CD8-positive, alpha-beta memory T cell (primary cell): ENCODE data around the gene PLA2G5. TPM values are rescaled to one million over a fixed set of nuclear protein-coding genes. Genes with fewer than 3 reads are reported as not detected.

Source experiments
- CTCF ChIA-PET: fragments of 350-600 bp; sonication (Branson Sonifier 250); formaldehyde crosslinking; loops from one replicate; lab custom pipeline; 2021; ENCODE audit warnings: antibody characterized with exemption; lab: Charles Lee
- POLR2A ChIA-PET: fragments of 350-600 bp; sonication (Branson Sonifier 250); formaldehyde crosslinking; loops from one replicate; lab custom pipeline; 2021; ENCODE audit warnings: antibody characterized with exemption; lab: Charles Lee
- DNase-seq, 5 donors: peaks; one replicate each; pipeline versions ENCODE4 v3.0.0 to v3.0.0-alpha.2; 2020 to 2022; ENCODE audit warnings: mixed read lengths in 1 of 5
- H3K27ac ChIP-seq: one replicate; pipeline ENCODE4 v1.7.0; 2013; ENCODE audit warnings: low read depth, mild to moderate bottlenecking, low read length, moderate library complexity
- H3K27me3 ChIP-seq: 2 replicates; pipeline ENCODE4 v1.7.0; 2013; ENCODE audit warnings: low read length, mild to moderate bottlenecking; ENCODE audit not compliant: insufficient read depth, poor library complexity, severe bottlenecking
- H3K36me3 ChIP-seq: 2 replicates; pipeline ENCODE4 v1.7.0; 2013; ENCODE audit warnings: mild to moderate bottlenecking, low read length, moderate library complexity; ENCODE audit not compliant: insufficient read depth
- H3K4me1 ChIP-seq: 2 replicates; pipeline ENCODE4 v1.7.0; 2013; ENCODE audit warnings: mild to moderate bottlenecking, low read length, moderate library complexity; ENCODE audit not compliant: insufficient read depth
- H3K4me3 ChIP-seq: 2 replicates; pipeline ENCODE4 v1.7.0; 2013; ENCODE audit warnings: mild to moderate bottlenecking, low read length
- H3K9me3 ChIP-seq: 2 replicates; pipeline ENCODE4 v1.7.0; 2013; ENCODE audit warnings: mild to moderate bottlenecking, low read length
- H3K27ac Mint-ChIP-seq, 8 donors: one replicate each; pipeline ENCODE4 v1.8.0; 2020 to 2021; ENCODE audit warnings: mixed read lengths in 8 of 8, mild to moderate bottlenecking in 6 of 8, inconsistent platforms in 3 of 8, moderate library complexity in 3 of 8
- H3K27me3 Mint-ChIP-seq, 2 donors: one replicate each; pipeline ENCODE4 v1.8.0; 2020 to 2021; ENCODE audit warnings: mixed read lengths in 2 of 2, mild to moderate bottlenecking in 1 of 2, moderate library complexity in 1 of 2
- H3K36me3 Mint-ChIP-seq, 3 donors: one replicate each; pipeline ENCODE4 v1.8.0; 2020 to 2021; ENCODE audit warnings: mixed read lengths in 3 of 3, inconsistent platforms in 1 of 3, mild to moderate bottlenecking in 1 of 3
- H3K4me1 Mint-ChIP-seq, 3 donors: one replicate each; pipeline ENCODE4 v1.8.0; 2020 to 2021; ENCODE audit warnings: mixed read lengths in 3 of 3, inconsistent platforms in 1 of 3, mild to moderate bottlenecking in 1 of 3
- H3K4me3 Mint-ChIP-seq, 7 donors: one replicate each; pipeline ENCODE4 v1.8.0; 2020 to 2021; ENCODE audit warnings: mixed read lengths in 7 of 7, mild to moderate bottlenecking in 6 of 7, moderate library complexity in 4 of 7, inconsistent platforms in 2 of 7
- H3K9me3 Mint-ChIP-seq, 5 donors: one replicate each; pipeline ENCODE4 v1.8.0; 2020 to 2022; ENCODE audit warnings: mixed read lengths in 5 of 5, mild to moderate bottlenecking in 3 of 5, moderate library complexity in 2 of 5, inconsistent platforms in 1 of 5
- polyA plus RNA-seq: library from polyadenylated mRNA; unstranded; fragments of 300-500 nt; fragmentation: Illumina TruSeq; gene quantifications from one replicate; pipeline ENCODE4 v1.2.3, GENCODE V29; 2021
- total RNA-seq, 2 experiments: library from RNA; stranded (reverse); gene quantifications; one replicate each; pipeline ENCODE4 v1.2.3, GENCODE V29; 2021

PLA2G5 gene
- total and polyA plus RNA-seq, 3 experiments from 2014 or later, result not detected

GRCh38 chr1:20119347-20119746 lies 49.4 kb downstream of the PLA2G5 start, which contains the start of gene PLA2G2D:
Gene PLA2G2D (minus strand): TSS chr1:20119536. CDS start chr1:20119498, 38 bp downstream.
- peaks cover 4% of the 10 kb centered on the region for H3K27me3 ChIP-seq
- no peak within 1 kb of the TSS for H3K4me3 Mint-ChIP-seq
- no peaks in the 10 kb centered on the region for H3K4me1 ChIP-seq
- H3K36me3 ChIP-seq, result no peaks in the 10 kb centered on the region
- H3K4me1 Mint-ChIP-seq, result no peaks in the 10 kb centered on the region
- H3K27me3 Mint-ChIP-seq, result peaks cover 10 to 49% of the 10 kb centered on the region in 2 donors
- no peak for DNase-seq
- H3K36me3 Mint-ChIP-seq, result no peaks in the 10 kb centered on the region
- no peak within 1 kb of the TSS for H3K27ac ChIP-seq
- no peak within 1 kb of the TSS for H3K27ac Mint-ChIP-seq
- ChIA-PET POLR2A (no interaction called here), CTCF (no interaction called here)
- H3K9me3 Mint-ChIP-seq, result no peaks in the 10 kb centered on the region
- no peaks in the 10 kb centered on the region for H3K9me3 ChIP-seq
- no peak within 1 kb of the TSS for H3K4me3 ChIP-seq

GRCh38 chr1:20120796-20121195 lies 50.8 kb downstream of the PLA2G5 start:
- Histone ChIP-seq H3K4me1 (no peaks in the 10 kb centered on the region), H3K9me3 (no peaks in the 10 kb centered on the region), H3K4me3 (no peak overlapping the region), H3K27ac (no peak overlapping the region), H3K36me3 (no peaks in the 10 kb centered on the region), H3K27me3 (peaks cover 4% of the 10 kb centered on the region)
- no peaks in the 10 kb centered on the region for H3K9me3 Mint-ChIP-seq
- no peaks in the 10 kb centered on the region for H3K36me3 Mint-ChIP-seq
- no peak overlapping the region for H3K4me3 Mint-ChIP-seq
- H3K27ac Mint-ChIP-seq, result peak overlapping the region in 1 of 8 donors; percentile 26
- peaks cover 11 to 50% of the 10 kb centered on the region in 2 donors for H3K27me3 Mint-ChIP-seq
- no peak for DNase-seq
- CTCF ChIA-PET, result interaction anchor here (1.1 kb wide), 1 partner anchor 31 kb away, joined by 4 read pairs; no protein-coding TSS in a partner anchor
- H3K4me1 Mint-ChIP-seq, result no peaks in the 10 kb centered on the region
- POLR2A ChIA-PET, result no interaction called here

- no peak overlapping the region for H3K4me3 Mint-ChIP-seq
- ChIA-PET POLR2A (no interaction called here), CTCF (no interaction called here)
Observed at GRCh38 chr1:20123722-20124455, 53.9 kb downstream of the PLA2G5 start.

GRCh38 chr1:20124456-20125057 lies 54.6 kb downstream of the PLA2G5 start:
- Mint-ChIP-seq H3K4me3 (no peak overlapping the region), H3K9me3 (peaks cover 0 to 3% (median under 1%) of the 10 kb centered on the region in 5 donors), H3K27ac (no peak overlapping the region), H3K36me3 (no peaks in the 10 kb centered on the region), H3K27me3 (peaks cover 7 to 39% of the 10 kb centered on the region in 2 donors), H3K4me1 (no peaks in the 10 kb centered on the region)
- ChIA-PET CTCF (no interaction called here), POLR2A (no interaction called here)
- no peaks in the 10 kb centered on the region for H3K4me1 ChIP-seq
- no peak for DNase-seq
- no peaks in the 10 kb centered on the region for H3K36me3 ChIP-seq
- H3K27me3 ChIP-seq, result no peaks in the 10 kb centered on the region
- no peak overlapping the region for H3K4me3 ChIP-seq
- H3K27ac ChIP-seq, result no peak overlapping the region
- no peaks in the 10 kb centered on the region for H3K9me3 ChIP-seq

More at GRCh38 chr1:20123722-20124455, 53.9 kb downstream of the PLA2G5 start:
- Histone ChIP-seq H3K4me1 (no peaks in the 10 kb centered on the region), H3K27ac (no peak overlapping the region), H3K27me3 (no peaks in the 10 kb centered on the region), H3K9me3 (no peaks in the 10 kb centered on the region), H3K36me3 (no peaks in the 10 kb centered on the region), H3K4me3 (no peak overlapping the region)
- H3K9me3 Mint-ChIP-seq, result peaks cover 0 to 3% (median 0%) of the 10 kb centered on the region in 5 donors
- peaks cover 7 to 39% of the 10 kb centered on the region in 2 donors for H3K27me3 Mint-ChIP-seq
- H3K36me3 Mint-ChIP-seq, result no peaks in the 10 kb centered on the region
- H3K4me1 Mint-ChIP-seq, result no peaks in the 10 kb centered on the region
- DNase-seq, result no peak
- H3K27ac Mint-ChIP-seq, result no peak overlapping the region

- no peak overlapping the region for H3K27ac ChIP-seq
- H3K36me3 ChIP-seq, result no peaks in the 10 kb centered on the region
- Mint-ChIP-seq H3K36me3 (no peaks in the 10 kb centered on the region), H3K27ac (no peak overlapping the region), H3K4me1 (no peaks in the 10 kb centered on the region), H3K9me3 (peaks cover 0 to 8% (median 3%) of the 10 kb centered on the region in 5 donors), H3K4me3 (no peak overlapping the region), H3K27me3 (peaks cover 7 to 34% of the 10 kb centered on the region in 2 donors)
- H3K9me3 ChIP-seq, result no peaks in the 10 kb centered on the region
- H3K27me3 ChIP-seq, result no peaks in the 10 kb centered on the region
- no peaks in the 10 kb centered on the region for H3K4me1 ChIP-seq
- CTCF ChIA-PET, result no interaction called here
- no peak for DNase-seq
- POLR2A ChIA-PET, result no interaction called here
- H3K4me3 ChIP-seq, result no peak overlapping the region
Observed at GRCh38 chr1:20125100-20125499, 55.1 kb downstream of the PLA2G5 start.

- Mint-ChIP-seq H3K4me3 (no peak overlapping the region), H3K36me3 (no peaks in the 10 kb centered on the region), H3K9me3 (peaks cover 0 to 11% (median 3%) of the 10 kb centered on the region in 5 donors), H3K27me3 (peaks cover 7 to 26% of the 10 kb centered on the region in 2 donors), H3K27ac (no peak overlapping the region), H3K4me1 (no peaks in the 10 kb centered on the region)
- Histone ChIP-seq H3K27ac (no peak overlapping the region), H3K4me3 (no peak overlapping the region), H3K9me3 (no peaks in the 10 kb centered on the region), H3K27me3 (no peaks in the 10 kb centered on the region), H3K36me3 (no peaks in the 10 kb centered on the region), H3K4me1 (no peaks in the 10 kb centered on the region)
- ChIA-PET POLR2A (no interaction called here), CTCF (no interaction called here)
- no peak for DNase-seq
Observed at GRCh38 chr1:20126041-20126805, 56.2 kb downstream of the PLA2G5 start.

- H3K27ac ChIP-seq, result no peak overlapping the region
- ChIA-PET POLR2A (no interaction called here), CTCF (no interaction called here)
Observed at GRCh38 chr1:20126806-20127440, 56.9 kb downstream of the PLA2G5 start.

More at GRCh38 chr1:20126806-20127440, 56.9 kb downstream of the PLA2G5 start:
- Mint-ChIP-seq H3K27ac (no peak overlapping the region), H3K9me3 (peaks cover 0 to 13% (median 3%) of the 10 kb centered on the region in 5 donors), H3K27me3 (peaks cover 9 to 20% of the 10 kb centered on the region in 2 donors), H3K36me3 (no peaks in the 10 kb centered on the region), H3K4me3 (no peak overlapping the region), H3K4me1 (no peaks in the 10 kb centered on the region)
- no peak for DNase-seq
- Histone ChIP-seq H3K27me3 (no peaks in the 10 kb centered on the region), H3K4me3 (no peak overlapping the region), H3K36me3 (no peaks in the 10 kb centered on the region), H3K9me3 (no peaks in the 10 kb centered on the region), H3K4me1 (no peaks in the 10 kb centered on the region)
